HUDEP-2 (cell line): ENCODE results near the gene ADAM19.

ENCODE experiments used
- DNase-seq, 76 experiments: peaks; one replicate each; lab custom pipeline; 2025; ENCODE audit not compliant: unreplicated experiment in 76 of 76; lab: John Stamatoyannopoulos, UW

Gene ADAM19

DNA sequence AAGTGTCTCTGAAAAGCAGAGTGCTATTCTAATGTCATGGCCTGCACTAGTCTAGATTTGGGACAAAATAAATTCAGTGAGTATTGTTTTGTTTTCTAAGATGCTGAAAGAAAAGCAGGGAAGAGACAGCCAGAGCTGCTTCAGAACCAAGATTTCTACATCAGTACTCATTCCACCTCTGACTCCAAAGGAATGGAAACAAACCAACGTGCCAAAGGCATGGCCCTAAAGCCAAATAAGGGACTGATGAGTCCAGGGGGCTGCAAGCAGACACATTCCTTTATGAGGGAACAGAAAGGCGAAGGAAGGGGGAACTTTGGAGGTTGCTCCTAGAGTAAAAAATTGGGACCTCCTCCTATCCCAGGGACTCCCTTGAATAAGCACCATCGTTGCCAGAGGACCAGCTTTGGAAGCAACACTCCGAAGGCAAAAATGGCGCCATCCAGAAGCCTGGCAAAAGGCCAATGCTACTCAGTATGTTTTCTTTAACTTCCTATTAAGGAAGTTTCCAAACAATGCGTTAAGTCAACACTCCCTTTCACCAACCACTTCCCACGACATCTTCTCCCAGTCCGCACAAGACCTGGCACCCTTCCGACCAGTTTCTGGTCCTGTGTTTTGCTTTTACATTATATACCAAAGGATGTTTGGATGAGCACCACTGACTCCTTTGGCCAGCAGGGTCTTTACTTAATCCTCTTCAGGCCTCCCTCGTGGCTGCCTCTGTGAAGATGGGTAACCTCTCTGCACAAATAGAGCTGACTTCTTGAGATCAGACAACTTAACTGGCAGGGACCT, 31.6 kb downstream of the ADAM19 start:
- no peak for DNase-seq

DNA sequence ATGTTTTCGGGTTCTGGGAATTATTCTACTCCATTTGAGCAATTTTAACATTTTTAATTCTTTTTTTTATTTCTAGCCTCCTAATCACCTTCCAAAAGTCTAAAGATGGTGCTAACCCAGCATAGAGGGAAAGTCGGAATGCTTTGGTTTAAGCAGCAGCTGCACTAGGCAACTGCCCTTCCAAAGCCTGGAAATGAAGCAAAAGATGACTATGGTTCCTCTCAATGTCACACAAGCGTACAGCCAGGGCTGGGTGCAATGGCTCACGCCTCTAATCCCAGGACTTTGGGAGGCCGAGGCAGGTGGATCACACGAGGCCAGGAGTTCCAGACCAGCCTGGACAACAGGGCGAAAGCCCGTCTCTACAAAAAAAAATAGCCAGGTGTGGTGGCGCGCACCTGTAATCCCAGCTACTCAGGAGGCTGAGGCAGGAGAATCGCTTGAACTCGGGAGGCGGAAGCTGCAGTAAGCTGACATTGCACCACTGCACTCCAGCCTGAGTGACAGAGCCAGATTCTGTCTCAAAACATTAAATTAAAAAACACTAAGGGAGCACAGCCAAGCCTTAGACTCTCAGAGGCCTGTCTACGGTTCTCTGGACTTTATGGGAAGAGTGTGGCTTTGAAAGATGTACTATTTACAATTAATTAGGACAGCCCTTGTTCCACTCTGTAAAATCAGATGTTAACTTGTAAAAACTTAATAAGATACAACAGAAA, 33.1 kb downstream of the ADAM19 start:
- DNase-seq = no peak

DNA sequence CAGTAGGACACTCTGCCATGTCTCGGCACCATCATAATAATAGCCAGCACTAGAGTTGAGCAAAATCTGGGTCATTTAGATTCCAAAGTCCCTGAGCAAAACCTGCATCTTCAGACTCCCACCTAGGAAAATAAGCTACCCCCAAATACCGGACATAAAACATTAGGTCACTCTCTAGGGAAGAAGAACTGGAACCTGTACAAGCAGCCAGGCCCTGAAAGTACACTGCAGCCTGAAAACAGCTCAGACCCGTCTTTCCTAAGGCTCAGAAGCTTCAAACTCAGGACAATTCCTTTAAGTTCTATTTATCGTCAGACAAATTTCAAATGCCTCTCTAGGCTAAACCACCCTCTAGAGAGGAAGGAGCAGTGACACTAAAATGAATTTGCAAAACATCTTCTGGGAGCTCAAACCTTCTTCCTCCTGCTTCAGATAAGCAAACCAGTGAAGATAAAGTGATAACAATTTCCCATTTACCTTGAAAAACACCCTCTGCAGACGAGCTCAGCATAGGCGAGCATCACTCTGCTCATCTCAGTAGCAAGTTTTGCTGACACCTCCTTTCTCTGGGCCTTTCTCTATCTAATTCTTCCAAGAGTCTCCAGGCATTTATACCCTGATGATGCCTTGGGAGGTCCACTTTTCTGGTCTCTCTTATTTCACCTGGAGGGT, 34.0 kb downstream of the ADAM19 start:
- DNase-seq = no peak

DNA sequence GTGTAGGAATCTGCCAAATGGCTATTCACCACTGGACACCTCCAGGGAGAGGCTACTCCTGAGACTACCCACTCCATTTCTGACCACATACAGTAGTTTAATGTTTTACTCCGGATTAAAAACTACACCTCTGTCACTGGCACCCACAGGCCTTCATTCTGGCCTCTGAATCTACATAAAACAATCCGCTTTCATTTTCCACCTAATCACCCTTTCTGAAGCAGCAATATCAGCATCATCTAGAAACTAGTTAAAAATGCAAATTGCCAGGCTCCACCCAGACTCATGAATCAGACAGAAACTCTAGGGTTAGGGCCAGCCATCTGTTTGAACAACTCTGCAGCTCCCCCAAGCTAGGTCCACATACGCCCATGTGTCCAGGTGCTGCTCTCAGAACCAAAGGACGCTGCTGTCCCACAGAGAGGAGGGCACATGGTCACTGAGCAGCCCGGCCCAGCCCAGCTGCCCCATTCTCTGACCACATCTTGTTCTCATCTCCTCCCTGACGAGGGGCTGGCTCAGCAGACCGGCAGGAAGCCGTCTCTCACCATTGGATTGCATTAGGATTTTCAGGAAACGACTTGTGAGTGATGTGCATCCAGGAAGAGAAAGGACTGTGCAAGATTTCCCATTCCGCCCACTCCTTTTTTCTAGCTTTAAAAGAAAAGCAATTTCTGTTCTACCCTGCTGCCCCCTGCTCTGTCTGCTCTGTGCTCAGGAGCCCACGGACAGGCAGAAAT, 34.7 kb downstream of the ADAM19 start:
- DNase-seq = no peak

DNA sequence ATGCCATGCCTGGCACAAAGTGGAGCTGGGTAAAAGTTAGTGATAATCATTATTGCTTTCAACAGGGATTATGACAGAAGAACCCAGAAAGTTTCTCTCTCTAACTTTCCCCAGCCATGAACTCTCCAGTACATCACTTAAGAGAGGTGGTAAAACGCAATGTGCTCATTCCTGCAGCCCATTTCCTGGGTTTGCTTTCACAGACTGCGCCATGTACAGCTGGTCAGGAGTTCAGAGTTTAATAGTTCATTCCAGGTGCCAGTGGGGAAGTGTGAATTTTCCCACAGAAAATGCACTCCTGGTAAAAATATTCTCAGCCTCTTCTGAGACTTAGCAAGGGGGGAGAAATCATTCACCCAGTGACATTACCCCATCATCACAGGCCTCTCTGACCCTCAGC, 35.5 kb downstream of the ADAM19 start:
- no peak for DNase-seq

DNA sequence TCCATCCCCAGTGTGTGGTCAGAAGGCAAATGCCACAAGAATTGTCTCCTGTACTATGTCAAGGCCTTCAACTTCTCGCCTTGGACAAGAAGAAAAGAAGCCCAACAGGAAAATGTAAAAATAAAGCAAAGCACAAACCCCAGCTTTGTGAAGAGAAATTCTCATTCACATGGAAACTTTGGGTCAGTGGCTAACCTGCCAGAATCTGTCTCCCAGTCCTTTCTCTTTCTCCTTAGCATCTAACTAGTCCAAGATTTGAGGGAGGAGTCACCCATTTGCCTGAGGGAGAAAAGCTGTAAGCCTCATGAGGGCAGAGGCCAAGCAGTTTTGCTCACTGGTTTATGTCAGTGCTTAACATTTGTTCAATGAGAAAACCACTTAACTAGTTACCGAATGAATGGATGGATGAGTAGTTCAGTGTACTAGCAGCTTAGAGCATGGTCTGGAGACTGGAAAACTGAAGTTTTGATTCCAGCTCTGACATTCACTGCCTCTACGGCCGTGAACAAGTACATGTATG, 36.0 kb downstream of the ADAM19 start:
- no peak for DNase-seq

DNA sequence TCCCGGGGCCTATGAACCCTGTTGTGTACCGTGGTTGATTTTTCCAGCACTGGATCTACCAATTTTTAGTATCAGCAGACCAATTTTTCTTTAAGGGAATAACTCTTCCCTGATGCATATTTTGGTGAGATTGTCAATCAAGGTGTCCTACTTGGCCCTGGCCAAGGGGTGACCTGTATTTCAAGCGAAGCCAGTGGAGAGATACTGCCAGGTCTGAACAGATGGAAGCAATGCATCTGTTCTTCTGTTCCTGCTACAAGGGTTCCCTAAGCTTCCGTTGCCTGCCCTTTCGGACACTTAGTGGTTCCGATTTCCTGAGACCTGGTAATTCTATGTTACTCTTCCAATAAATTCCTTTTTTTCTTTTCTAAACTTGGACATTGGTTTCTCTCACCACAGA, 37.3 kb downstream of the ADAM19 start:
- no peak for DNase-seq

DNA sequence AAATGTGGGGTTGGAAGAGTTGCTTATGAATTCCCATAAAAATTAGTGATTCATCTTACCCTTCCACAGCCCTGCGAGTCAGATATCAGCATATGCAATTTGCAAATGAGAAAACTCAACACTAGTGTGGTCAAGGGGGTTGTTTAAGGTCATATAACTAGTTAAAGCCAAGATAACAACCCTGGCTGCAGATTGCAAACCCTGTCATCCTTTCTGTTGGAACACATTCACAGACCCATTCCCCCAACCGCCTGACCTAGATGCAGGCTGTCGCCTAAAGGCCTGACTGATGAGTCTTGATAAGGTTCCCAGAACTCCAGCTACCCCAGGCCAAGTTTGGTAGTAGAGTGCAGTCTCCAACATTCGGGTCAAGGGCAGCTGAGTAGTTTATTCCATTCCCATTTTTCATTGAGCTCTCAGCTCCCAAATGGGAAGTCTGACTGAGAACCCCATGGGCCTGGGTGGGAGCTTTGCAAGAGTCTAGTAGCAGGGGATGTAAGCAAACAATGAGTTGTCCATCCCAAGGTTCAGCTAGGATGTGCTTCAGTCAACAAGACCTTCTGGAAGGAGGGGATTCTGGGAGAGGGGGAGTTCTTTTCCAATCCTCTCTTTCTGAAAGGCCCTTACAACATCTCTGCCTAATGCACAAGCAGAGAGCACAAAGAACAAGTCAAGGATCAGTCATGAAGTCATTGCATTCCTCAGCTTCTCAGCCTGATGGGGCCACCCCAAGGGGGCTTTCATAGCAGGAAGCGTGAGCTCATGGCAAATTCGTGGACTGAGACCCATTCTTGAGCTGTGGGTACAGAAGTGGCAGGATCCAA, 40.3 kb downstream of the ADAM19 start:
- no peak for DNase-seq

- DNase-seq = no peak
These were observed 42.5 kb downstream of the ADAM19 start for GRCh38 chr5:157533011-157533481.

- DNase-seq = no peak
These were observed 43.6 kb downstream of the ADAM19 start for GRCh38 chr5:157532022-157532421.

DNA sequence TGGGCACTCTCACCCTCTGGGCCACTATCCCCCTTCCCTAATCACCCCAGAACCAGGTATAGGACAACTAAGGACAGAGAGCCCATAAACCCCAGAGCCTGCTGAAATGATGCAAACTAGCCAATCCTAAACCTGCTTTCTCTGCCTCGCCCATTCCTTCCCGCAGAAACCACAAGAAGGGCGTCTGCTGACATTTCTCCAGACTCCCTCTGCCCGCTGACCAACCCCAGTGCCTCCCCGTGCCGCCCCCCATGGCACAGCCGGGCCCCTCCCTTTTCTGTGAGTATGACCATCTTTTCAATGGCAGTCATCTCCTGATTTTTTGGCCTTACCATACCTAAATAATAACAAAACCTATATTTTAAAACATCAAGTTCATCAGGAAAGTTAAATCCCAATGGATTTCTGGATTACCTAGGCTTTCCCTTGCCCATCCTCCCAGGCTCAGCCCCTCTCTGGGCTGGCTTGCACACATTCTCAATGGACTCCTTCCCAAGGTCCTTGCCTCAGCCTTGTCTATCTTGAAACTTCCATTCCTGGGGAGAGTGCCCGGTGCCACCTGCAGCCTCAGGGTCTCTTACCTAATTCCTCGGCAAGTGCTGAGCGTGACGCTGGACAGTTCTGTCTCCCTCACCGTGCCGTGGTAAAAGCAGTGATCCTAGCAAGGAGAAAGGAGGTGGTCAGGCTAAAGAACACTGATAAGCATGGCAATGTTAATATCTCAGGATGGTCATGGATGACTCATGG, 45.2 kb downstream of the ADAM19 start:
- peak in 3 of 76 experiments; percentile 2 to 21 (median 8) for DNase-seq

- no peak for DNase-seq
These were observed 46.6 kb downstream of the ADAM19 start for GRCh38 chr5:157529002-157529401.

GRCh38 chr5:157528036-157528632, 47.4 kb downstream of the ADAM19 start:
- DNase-seq = no peak

DNA sequence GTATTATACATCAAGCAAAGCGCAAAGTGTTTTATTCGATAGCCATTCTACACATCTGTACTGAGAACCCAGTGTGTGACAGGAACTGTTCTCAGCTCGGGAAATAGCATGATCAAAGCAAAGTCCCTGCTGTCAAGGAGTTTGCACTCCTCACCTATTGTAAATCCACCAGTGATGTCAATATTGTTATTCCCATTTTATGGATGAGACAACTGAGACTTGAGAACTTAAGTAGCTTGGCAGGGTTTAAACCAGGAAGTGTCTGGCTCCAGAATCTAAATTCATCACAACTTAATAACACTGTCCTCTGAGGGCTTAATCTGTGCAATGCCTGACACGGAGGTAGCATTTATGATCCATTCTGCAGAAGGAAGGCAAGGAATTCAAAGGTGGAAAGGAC, 50.7 kb downstream of the ADAM19 start:
- no peak for DNase-seq

GRCh38 chr5:157523976-157524375, 51.6 kb downstream of the ADAM19 start:
- no peak for DNase-seq

DNA sequence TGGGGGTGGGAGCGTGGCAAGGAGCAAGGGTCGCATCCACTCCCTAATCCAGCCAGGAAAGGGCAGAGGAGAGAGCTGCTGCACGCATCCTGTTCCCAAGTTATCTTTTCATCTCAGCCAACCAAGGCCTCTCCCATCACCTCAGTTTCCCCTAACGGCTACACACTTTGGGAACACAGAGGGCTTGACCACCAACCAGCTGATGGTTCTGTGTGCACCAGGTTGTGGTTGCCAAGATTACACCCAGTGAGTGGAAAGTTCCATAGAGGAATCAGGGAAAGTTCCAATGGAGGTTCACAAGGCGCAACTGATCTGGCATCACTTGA, 53.9 kb downstream of the ADAM19 start:
- no peak for DNase-seq

- no peak for DNase-seq
These were observed 54.5 kb downstream of the ADAM19 start for GRCh38 chr5:157520911-157521703.
